HEK293 (cell line): ENCODE data around the gene ZNF22.

Experiments
- CTCF ChIA-PET: fragments of 350-600 bp; formaldehyde crosslinking; extraction: SDS; loops from one replicate; lab custom pipeline; 2021; ENCODE audit warnings: antibody characterized with exemption; lab: Yijun Ruan, JAX
- POLR2A ChIA-PET: fragments of 300-600 bp; formaldehyde crosslinking; extraction: SDS; loops from one replicate; lab custom pipeline; 2020; ENCODE audit warnings: antibody characterized with exemption, inconsistent platforms; lab: Yijun Ruan, JAX
- H3K27ac ChIP-seq: fragments of 200-500 bp; sonication (Bioruptor generic); 2 replicates; pipeline ENCODE4 v1.5.1; 2014; ENCODE audit warnings: low read depth, low read length, control low read depth, inconsistent platforms; ENCODE audit errors: extremely low read depth
- H3K36me3 ChIP-seq, 2 experiments: fragments of 200-500 bp in 1 of 2; sonication (Bioruptor generic) in 1 of 2; 1 replicate in 1 of 2; 2 replicates in 1 of 2; pipeline ENCODE4 v1.5.1; 2014 to 2017; ENCODE audit warnings: inconsistent platforms in 2 of 2, low read length in 2 of 2; ENCODE audit not compliant: control insufficient read depth in 2 of 2, insufficient read depth in 1 of 2
- H3K4me1 ChIP-seq: fragments of 200-500 bp; sonication (Bioruptor generic); 2 replicates; pipeline ENCODE4 v1.5.1; 2014; ENCODE audit warnings: mild to moderate bottlenecking, low read length, inconsistent platforms; ENCODE audit not compliant: control insufficient read depth, insufficient read depth
- H3K4me3 ChIP-seq: 2 replicates; pipeline ENCODE4 v1.5.1; 2011; ENCODE audit warnings: low read depth, mild to moderate bottlenecking, control low read depth, low read length, moderate library complexity
- H3K9me3 ChIP-seq: fragments of 200-500 bp; sonication (Bioruptor generic); 2 replicates; pipeline ENCODE4 v1.5.1; 2014; ENCODE audit warnings: low read depth, low read length, inconsistent platforms; ENCODE audit not compliant: control insufficient read depth, insufficient read depth
- GFI1B ChIP-seq: fragments of 450-650 bp; formaldehyde crosslinking; IDR thresholded peaks from 2 replicates; pipeline ENCODE4 v1.5.1; 2016; ENCODE audit warnings: missing biosample characterization, missing genetic modification characterization
- MZF1 ChIP-seq: fragments of 450-650 bp; formaldehyde crosslinking; IDR thresholded peaks from 2 replicates; pipeline ENCODE4 v1.5.1; 2017; ENCODE audit warnings: missing biosample characterization, missing genetic modification characterization, borderline replicate concordance
- RBAK ChIP-seq: fragments of 450-650 bp; formaldehyde crosslinking; IDR thresholded peaks from 2 replicates; pipeline ENCODE4 v1.5.1; 2016; ENCODE audit warnings: missing biosample characterization, missing genetic modification characterization
- ZBTB8A ChIP-seq: fragments of 450-650 bp; formaldehyde crosslinking; IDR thresholded peaks from 2 replicates; pipeline ENCODE4 v1.5.1; 2016; ENCODE audit warnings: missing biosample characterization, missing genetic modification characterization
- ZFP3 ChIP-seq: fragments of 450-650 bp; formaldehyde crosslinking; IDR thresholded peaks from 2 replicates; pipeline ENCODE4 v1.5.1; 2016; ENCODE audit warnings: low read depth, missing biosample characterization, missing genetic modification characterization
- ZFP41 ChIP-seq: fragments of 450-650 bp; formaldehyde crosslinking; IDR thresholded peaks from 2 replicates; pipeline ENCODE4 v1.5.1; 2016; ENCODE audit warnings: missing biosample characterization, missing genetic modification characterization, borderline replicate concordance
- ZNF114 ChIP-seq: fragments of 450-650 bp; formaldehyde crosslinking; IDR thresholded peaks from 2 replicates; pipeline ENCODE4 v1.5.0; 2017; ENCODE audit warnings: missing biosample characterization, missing genetic modification characterization
- ZNF138 ChIP-seq: fragments of 450-650 bp; formaldehyde crosslinking; IDR thresholded peaks from 2 replicates; pipeline ENCODE4 v1.5.1; 2016; ENCODE audit warnings: missing biosample characterization, missing genetic modification characterization, borderline replicate concordance
- ZNF202 ChIP-seq: fragments of 450-650 bp; formaldehyde crosslinking; IDR thresholded peaks from 2 replicates; pipeline ENCODE4 v1.5.1; 2016; ENCODE audit warnings: missing biosample characterization, missing genetic modification characterization, borderline replicate concordance
- ZNF266 ChIP-seq: fragments of 450-650 bp; formaldehyde crosslinking; IDR thresholded peaks from 2 replicates; pipeline ENCODE4 v1.5.1; 2016; ENCODE audit warnings: missing biosample characterization, missing genetic modification characterization, low read depth
- ZNF311 ChIP-seq: fragments of 450-650 bp; formaldehyde crosslinking; IDR thresholded peaks from 2 replicates; pipeline ENCODE4 v1.5.1; 2017; ENCODE audit warnings: missing biosample characterization, missing genetic modification characterization, borderline replicate concordance
- ZNF350 ChIP-seq: fragments of 450-650 bp; formaldehyde crosslinking; IDR thresholded peaks from 2 replicates; pipeline ENCODE4 v1.5.0; 2017; ENCODE audit warnings: missing biosample characterization, mild to moderate bottlenecking, missing genetic modification characterization
- ZNF404 ChIP-seq: fragments of 450-650 bp; formaldehyde crosslinking; IDR thresholded peaks from 2 replicates; pipeline ENCODE4 v1.5.1; 2017; ENCODE audit warnings: missing biosample characterization, missing genetic modification characterization
- ZNF433 ChIP-seq: fragments of 450-650 bp; formaldehyde crosslinking; IDR thresholded peaks from 2 replicates; pipeline ENCODE4 v1.5.1; 2016; ENCODE audit warnings: missing biosample characterization, missing genetic modification characterization, low read depth
- ZNF521 ChIP-seq: fragments of 450-650 bp; formaldehyde crosslinking; IDR thresholded peaks from 2 replicates; pipeline ENCODE4 v1.5.1; 2017; ENCODE audit warnings: missing biosample characterization, mild to moderate bottlenecking, missing genetic modification characterization
- ZNF610 ChIP-seq: fragments of 450-650 bp; formaldehyde crosslinking; IDR thresholded peaks from 2 replicates; pipeline ENCODE4 v1.5.1; 2016; ENCODE audit warnings: missing biosample characterization, missing genetic modification characterization, borderline replicate concordance
- ZNF626 ChIP-seq: fragments of 450-650 bp; sonication (Bioruptor Pico); formaldehyde crosslinking; IDR thresholded peaks from 2 replicates; pipeline ENCODE4 v1.5.1; 2018; ENCODE audit warnings: missing biosample characterization, missing genetic modification characterization, inconsistent platforms
- ZNF629 ChIP-seq: fragments of 450-650 bp; formaldehyde crosslinking; IDR thresholded peaks from 2 replicates; pipeline ENCODE4 v1.5.1; 2017; ENCODE audit warnings: missing biosample characterization, missing genetic modification characterization
- ZNF639 ChIP-seq: fragments of 450-650 bp; formaldehyde crosslinking; IDR thresholded peaks from 2 replicates; pipeline ENCODE4 v1.5.1; 2016; ENCODE audit warnings: missing biosample characterization, missing genetic modification characterization
- ZNF654 ChIP-seq: fragments of 450-650 bp; formaldehyde crosslinking; IDR thresholded peaks from 2 replicates; pipeline ENCODE4 v1.5.1; 2016; ENCODE audit warnings: low read depth, missing biosample characterization, missing genetic modification characterization
- ZNF658 ChIP-seq: fragments of 450-650 bp; formaldehyde crosslinking; IDR thresholded peaks from 2 replicates; pipeline ENCODE4; 2016; ENCODE audit warnings: missing biosample characterization, missing genetic modification characterization
- ZNF670 ChIP-seq: fragments of 450-650 bp; formaldehyde crosslinking; IDR thresholded peaks from 2 replicates; pipeline ENCODE4 v1.5.1; 2016; ENCODE audit warnings: missing biosample characterization, missing genetic modification characterization, low read depth
- ZNF701 ChIP-seq: fragments of 450-650 bp; formaldehyde crosslinking; IDR thresholded peaks from 2 replicates; pipeline ENCODE4 v1.5.1; 2016; ENCODE audit warnings: missing biosample characterization, missing genetic modification characterization
- ZNF768 ChIP-seq: fragments of 450-650 bp; formaldehyde crosslinking; IDR thresholded peaks from 2 replicates; pipeline ENCODE4 v1.5.1; 2018; ENCODE audit warnings: missing biosample characterization, mild to moderate bottlenecking, missing genetic modification characterization
- ZNF791 ChIP-seq: fragments of 450-650 bp; formaldehyde crosslinking; IDR thresholded peaks from 2 replicates; pipeline ENCODE4 v1.5.1; 2016; ENCODE audit warnings: missing biosample characterization, missing genetic modification characterization
- ZSCAN18 ChIP-seq: fragments of 450-650 bp; formaldehyde crosslinking; IDR thresholded peaks from 2 replicates; pipeline ENCODE4 v1.5.1; 2016; ENCODE audit warnings: missing biosample characterization, missing genetic modification characterization
- ZSCAN4 ChIP-seq: fragments of 450-650 bp; formaldehyde crosslinking; IDR thresholded peaks from 2 replicates; pipeline ENCODE4 v1.5.1; 2017; ENCODE audit warnings: missing biosample characterization, missing genetic modification characterization
- ZXDB ChIP-seq: fragments of 450-650 bp; formaldehyde crosslinking; IDR thresholded peaks from 2 replicates; pipeline ENCODE4 v1.5.1; 2016; ENCODE audit warnings: missing biosample characterization, missing genetic modification characterization

The ZNF22 gene

GRCh38 chr10:44992070-44992731, 8.5 kb upstream of the ZNF22 start:
- Histone ChIP-seq H3K4me3 (no peak overlapping the region), H3K4me1 (0 out of 2 replicates have a peak, but pooled peaks cover 3% of the 10 kb centered on the region), H3K9me3 (no peaks in the 10 kb centered on the region), H3K36me3 (peaks cover 0 to 10% of the 10 kb centered on the region in 2 experiments; a peak in 1 of 3 replicates)
- CTCF ChIA-PET = interaction anchor here (0.6 to 2.3 kb wide), 4 partner anchors 12 to 570 kb away, joined by 3 to 13 read pairs (median 4); no protein-coding TSS in a partner anchor
- POLR2A ChIA-PET = no interaction called here
- no peak for TF ChIP-seq ZNF670 (tag by site-specific recombination)
- no peak for TF ChIP-seq ZNF404 (tag by site-specific recombination)
- TF ChIP-seq RBAK = no peak
- TF ChIP-seq ZNF658 = no peak
- TF ChIP-seq ZNF521 (tag by site-specific recombination) = no peak
- no peak for TF ChIP-seq ZNF202 (tag by site-specific recombination)
- no peak for TF ChIP-seq ZFP3 (tag by site-specific recombination)
- no peak for TF ChIP-seq ZNF138
- TF ChIP-seq ZSCAN18 = no peak
- TF ChIP-seq, all 188 proteins: peak for 0
- no peak overlapping the region for H3K27ac ChIP-seq

- POLR2A ChIA-PET = no interaction called here
- no peaks in the 10 kb centered on the region for H3K9me3 ChIP-seq
- 0 out of 2 replicates have a peak, but pooled peaks cover 3% of the 10 kb centered on the region for H3K4me1 ChIP-seq
- H3K4me3 ChIP-seq = no peak overlapping the region
- H3K27ac ChIP-seq = no peak overlapping the region
- TF ChIP-seq ZNF791 (tag by site-specific recombination) (no peak), MZF1 (tag by site-specific recombination) (no peak), ZNF311 (no peak), ZNF404 (tag by site-specific recombination) (no peak), ZFP41 (tag by site-specific recombination) (no peak), ZNF433 (tag by site-specific recombination) (no peak), ZNF639 (tag by site-specific recombination) (no peak), ZNF114 (tag by site-specific recombination) (no peak)
- TF ChIP-seq, all 188 proteins: peak for 0
- CTCF ChIA-PET = interaction anchor here (1.0 to 2.3 kb wide), 3 partner anchors 40 to 242 kb away, joined by 3 to 13 read pairs (median 3); no protein-coding TSS in a partner anchor
- H3K36me3 ChIP-seq = peaks cover 0 to 10% of the 10 kb centered on the region in 2 experiments; a peak in 1 of 3 replicates
Observed at GRCh38 chr10:44992732-44993225, 7.9 kb upstream of the ZNF22 start.

DNA sequence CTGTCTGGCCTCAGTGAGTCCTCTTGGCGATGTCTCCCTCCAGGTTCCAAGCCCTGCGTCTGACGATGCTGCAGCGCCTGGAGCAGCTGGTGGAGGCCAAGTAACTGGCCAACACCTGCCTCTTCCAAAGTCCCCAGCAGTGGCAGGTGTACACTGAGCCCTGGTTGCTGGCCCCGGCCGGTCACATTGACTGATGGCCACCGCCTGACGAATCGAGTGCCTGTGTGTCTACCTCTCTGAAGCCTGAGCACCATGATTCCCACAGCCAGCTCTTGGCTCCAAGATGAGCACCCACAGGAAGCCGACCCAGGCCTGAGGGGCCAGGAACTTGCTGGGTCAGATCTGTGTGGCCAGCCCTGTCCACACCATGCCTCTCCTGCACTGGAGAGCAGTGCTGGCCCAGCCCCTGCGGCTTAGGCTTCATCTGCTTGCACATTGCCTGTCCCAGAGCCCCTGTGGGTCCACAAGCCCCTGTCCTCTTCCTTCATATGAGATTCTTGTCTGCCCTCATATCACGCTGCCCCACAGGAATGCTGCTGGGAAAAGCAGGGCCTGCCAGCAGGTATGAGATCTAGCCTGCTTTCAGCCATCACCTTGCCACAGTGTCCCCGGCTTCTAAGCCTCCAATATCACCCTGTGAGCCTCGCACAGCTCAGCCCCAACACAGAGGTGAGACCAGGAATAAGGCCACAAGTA, 7.3 kb upstream of the ZNF22 start:
- Histone ChIP-seq H3K9me3 (no peaks in the 10 kb centered on the region), H3K27ac (no peak overlapping the region), H3K4me1 (0 out of 2 replicates have a peak, but pooled peaks cover 3% of the 10 kb centered on the region), H3K36me3 (peaks cover 0 to 10% of the 10 kb centered on the region in 2 experiments; a peak in 1 of 3 replicates), H3K4me3 (no peak overlapping the region)
- ChIA-PET POLR2A (no interaction called here), CTCF (interaction anchor here (1.0 to 2.3 kb wide), 3 partner anchors 41 to 241 kb away, joined by 3 to 13 read pairs (median 3); no protein-coding TSS in a partner anchor)
- TF ChIP-seq ZNF654 (tag by site-specific recombination) (no peak), ZNF350 (no peak), ZNF266 (no peak), ZBTB8A (tag by site-specific recombination) (no peak), ZNF626 (tag by site-specific recombination) (no peak), ZSCAN4 (tag by site-specific recombination) (no peak), ZNF701 (no peak), ZXDB (no peak), ZNF629 (tag by site-specific recombination) (no peak), ZNF768 (no peak), ZNF610 (tag by site-specific recombination) (no peak), GFI1B (tag by site-specific recombination) (no peak)
